Measurements from ENCODE around the gene SPATS2. TPM values are rescaled to one million over a fixed set of nuclear protein-coding genes. Genes with fewer than 3 reads are reported as not detected.

SPATS2 gene
- total and polyA plus RNA-seq, 2 of the 4 experiments (the other 2 are of a cell fraction), result 50.6 to 63.3 TPM

- ATAC-seq (ENCODE audit: low read depth), result no peak
- Histone ChIP-seq H3K9ac (ENCODE audit: low read depth, low read length) (no peak overlapping the region), H4K20me1 (ENCODE audit: insufficient read depth, low read length) (no peaks in the 10 kb centered on the region), H4K91ac (ENCODE audit: insufficient read depth, low read depth, low read length) (no peak overlapping the region), H2AK9ac (replicated peaks; ENCODE audit: low read depth, low read length, poor library complexity) (no peak overlapping the region), H3K4me1 (ENCODE audit: control insufficient read depth, insufficient read depth, low read length) (peaks cover 3% of the 10 kb centered on the region; the same call in 1 of the 2 replicates), H4K5ac (ENCODE audit: low read depth, low read length) (no peak overlapping the region), H3K56ac (ENCODE audit: extremely low read depth, insufficient read depth, low read length) (no peak overlapping the region), H3K18ac (ENCODE audit: low read depth, low read length) (no peak overlapping the region), H3K27ac (ENCODE audit: insufficient read depth, low read length) (no peak overlapping the region), H2BK20ac (ENCODE audit: low read depth, low read length) (no peak overlapping the region), H3K36me3 (ENCODE audit: control insufficient read depth, insufficient read depth, low read length) (peaks cover 4% of the 10 kb centered on the region; the same call in 1 of the 2 replicates), H3K9me3 (ENCODE audit: control insufficient read depth, insufficient read depth, low read length) (no peaks in the 10 kb centered on the region), H4K8ac (ENCODE audit: low read depth in 2 of 2, low read length in 2 of 2) (no peak overlapping the region), H2BK15ac (ENCODE audit: low read depth, low read length) (no peak overlapping the region), H2AK5ac (ENCODE audit: low read depth, low read length) (no peak overlapping the region), H2BK5ac (ENCODE audit: low read depth, low read length, poor library complexity, severe bottlenecking) (no peak overlapping the region), H3K4me2 (ENCODE audit: low read depth, low read length) (no peak overlapping the region), H3K27me3 (ENCODE audit: control insufficient read depth, insufficient read depth, low read length) (peaks cover 53% of the 10 kb centered on the region), H2BK120ac (ENCODE audit: low read depth, low read length) (no peak overlapping the region), H2AFZ (replicated peaks; ENCODE audit: low read length, poor library complexity) (peak overlapping the region; percentile 44), H3K9me1 (ENCODE audit: insufficient read depth, low read length) (no peaks in the 10 kb centered on the region), H3K79me1 (ENCODE audit: low read depth in 1 of 2, low read length in 2 of 2) (no peaks in the 10 kb centered on the region), H3K4me3 (ENCODE audit: insufficient read depth, low read depth, low read length) (no peak overlapping the region), H3K14ac (replicated peaks; ENCODE audit: low read depth, low read length) (no peak overlapping the region), H3K23ac (ENCODE audit: low read depth, low read length) (no peak overlapping the region), H3K4ac (ENCODE audit: low read depth, low read length) (no peak overlapping the region)
- WGBS, 2 experiments (ENCODE audit: extremely low coverage in 2 of 2, insufficient read length in 1 of 2), result 67% methylated on average over 5 of the region's 7 CpGs; no CpG with 5 or more reads in 1 of the 2 experiments
- POLR2A ChIA-PET (ENCODE audit: unreplicated experiment), result no interaction called here
- CTCF ChIA-PET, result interaction anchor here (1.3 kb wide), 1 partner anchor 17 kb away, joined by 4 read pairs; no protein-coding TSS in a partner anchor
- no peak for DNase-seq
- intact Hi-C loops (cut with micrococcal nuclease) (no loop called here), dilution Hi-C loops (cut with HindIII; ENCODE audit: low sequenced_read_pairs, unreplicated experiment) (no loop called here), in situ Hi-C loops (cut with MboI; ENCODE audit: low sequenced_read_pairs) (no loop called here)
- TF ChIP-seq CTCF (conservative IDR thresholded peaks at IDR 0.05; ENCODE audit: low read depth, low read length) (no peak), CEBPB (IDR thresholded peaks at IDR 0.05; ENCODE audit: low read depth, low read length) (peak; percentile 10; the same call in 1 of the 2 replicates)
- BruUV-seq (replicated peaks), result no TSS peak
Measured at GRCh38 chr12:49552014-49552413, 184.8 kb downstream of the SPATS2 start.

All from IMR-90 (cell line).